Peyer's patch (tissue), 4 donors: ENCODE measurements around the gene ITGB4.
A peak's percentile ranks its signal among the peaks of the same experiment; 100 is the strongest.

Source experiments
- POLR2A ChIP-seq, 2 donors: fragments of 450-650 bp; IDR thresholded peaks; one replicate each; pipeline ENCODE4 v1.5.1; 2017; ENCODE audit warnings: antibody characterized with exemption in 2 of 2, mild to moderate bottlenecking in 2 of 2, moderate library complexity in 2 of 2
- TF ChIP-seq, protein P1 (sequence below), 6 experiments: fragments of 450-650 bp in 4 of 6; fragments of 200-600 bp in 2 of 6; sonication (generic) in 1 of 6; IDR thresholded peaks; one replicate each; pipeline ENCODE4 v1.5.1; 2017 to 2019; ENCODE audit warnings: antibody characterized with exemption in 6 of 6, mild to moderate bottlenecking in 3 of 6, moderate library complexity in 1 of 6

DNA sequence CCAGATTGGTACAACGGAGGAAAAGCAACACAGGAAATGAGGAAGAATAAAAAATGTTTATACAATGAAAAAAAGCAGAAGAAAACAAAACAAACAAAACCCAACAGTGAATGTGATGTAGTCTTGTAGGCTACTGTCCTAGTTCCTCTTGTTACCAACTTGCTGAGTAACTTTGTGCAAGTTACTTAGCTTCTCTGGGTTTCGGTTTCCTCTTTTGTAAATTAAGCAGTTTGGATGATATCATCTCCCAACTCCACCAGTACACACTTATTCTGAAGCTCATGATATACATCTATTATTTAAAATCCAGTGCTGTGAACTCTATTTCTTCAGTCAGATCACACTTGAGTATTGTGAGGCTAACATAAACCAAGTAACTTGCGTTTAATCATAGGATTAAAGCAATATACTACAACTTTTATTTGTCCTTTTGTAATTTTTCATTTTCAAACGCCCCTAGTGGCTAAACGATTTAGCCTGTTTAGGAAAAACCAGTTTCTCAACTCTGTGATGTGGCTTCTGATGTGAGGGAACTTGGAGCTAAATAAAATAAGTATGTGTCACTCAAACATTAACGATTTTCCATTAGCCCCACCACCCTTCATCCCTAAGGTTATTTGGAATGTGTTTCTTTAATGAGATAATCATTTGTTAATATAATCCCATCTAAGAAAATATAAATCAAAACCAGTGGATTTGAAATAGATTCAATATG, 62.0 kb downstream of the ITGB4 start:
- TF ChIP-seq, protein P1, sequence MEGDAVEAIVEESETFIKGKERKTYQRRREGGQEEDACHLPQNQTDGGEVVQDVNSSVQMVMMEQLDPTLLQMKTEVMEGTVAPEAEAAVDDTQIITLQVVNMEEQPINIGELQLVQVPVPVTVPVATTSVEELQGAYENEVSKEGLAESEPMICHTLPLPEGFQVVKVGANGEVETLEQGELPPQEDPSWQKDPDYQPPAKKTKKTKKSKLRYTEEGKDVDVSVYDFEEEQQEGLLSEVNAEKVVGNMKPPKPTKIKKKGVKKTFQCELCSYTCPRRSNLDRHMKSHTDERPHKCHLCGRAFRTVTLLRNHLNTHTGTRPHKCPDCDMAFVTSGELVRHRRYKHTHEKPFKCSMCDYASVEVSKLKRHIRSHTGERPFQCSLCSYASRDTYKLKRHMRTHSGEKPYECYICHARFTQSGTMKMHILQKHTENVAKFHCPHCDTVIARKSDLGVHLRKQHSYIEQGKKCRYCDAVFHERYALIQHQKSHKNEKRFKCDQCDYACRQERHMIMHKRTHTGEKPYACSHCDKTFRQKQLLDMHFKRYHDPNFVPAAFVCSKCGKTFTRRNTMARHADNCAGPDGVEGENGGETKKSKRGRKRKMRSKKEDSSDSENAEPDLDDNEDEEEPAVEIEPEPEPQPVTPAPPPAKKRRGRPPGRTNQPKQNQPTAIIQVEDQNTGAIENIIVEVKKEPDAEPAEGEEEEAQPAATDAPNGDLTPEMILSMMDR (IDR thresholded peaks at IDR 0.05): peak; percentile 76 to 96 (median 80)
- TF ChIP-seq POLR2A (IDR thresholded peaks at IDR 0.05): peak in 1 of 2 donors; percentile 17
